ENCODE data around the gene GTF2H4. TPM values are rescaled to one million over a fixed set of nuclear protein-coding genes. Genes with fewer than 3 reads are reported as not detected.
"Not testable (repeated sequence)": the region's sequence is repeated elsewhere in the genome, so short reads cannot be mapped to it uniquely, and the experiment has no call there.

The GTF2H4 gene
- total and polyA plus RNA-seq, 9 donors, result 5.6 to 43.9 (median 25.0) TPM

DNA sequence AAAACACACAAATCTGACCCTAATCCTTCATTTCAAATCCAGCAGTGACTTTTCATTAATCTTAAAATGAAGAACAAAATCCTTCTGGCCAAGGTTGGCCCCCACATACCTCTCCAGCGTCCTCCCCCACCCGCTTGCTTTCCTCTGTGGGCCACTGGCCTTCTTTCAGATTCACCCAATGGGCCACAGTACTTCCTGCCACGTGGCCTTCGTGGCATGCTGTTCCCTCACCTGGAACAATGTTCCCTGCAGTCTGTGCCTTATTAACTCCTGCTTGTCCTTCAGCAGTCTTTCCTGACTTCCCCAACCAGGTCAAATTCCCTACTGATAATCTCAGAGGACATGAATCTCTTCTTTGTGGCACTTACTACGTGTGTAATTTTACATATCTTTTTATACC, 5.3 kb upstream of the GTF2H4 start:
- TF ChIP-seq EP300 (IDR thresholded peaks at IDR 0.05) (no peak), POLR2A (IDR thresholded peaks at IDR 0.05) (no peak)
- 25 to 39% (median 25%) methylated on average over 5 of the region's 5 CpGs for WGBS, 3 donors

DNA sequence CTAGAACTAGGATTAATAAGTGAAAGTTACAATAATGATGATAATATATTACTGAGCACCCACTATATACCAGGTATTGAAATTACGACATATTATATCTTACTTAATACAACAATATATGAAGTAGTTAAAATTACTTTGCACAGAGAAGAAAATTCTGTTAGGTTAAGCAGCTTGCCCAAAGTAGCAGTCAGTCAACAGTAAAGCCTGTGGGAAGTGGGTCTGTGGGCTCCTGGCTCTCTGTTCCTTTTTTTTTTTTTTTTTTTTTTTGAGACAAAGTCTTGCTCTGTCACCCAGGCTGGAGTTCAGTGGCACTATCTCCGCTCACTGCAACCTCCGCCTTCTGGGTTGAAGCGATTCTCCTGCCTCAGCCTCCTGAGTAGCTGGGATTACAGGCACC, 4.8 kb upstream of the GTF2H4 start:
- Histone ChIP-seq H3K27me3 (no peaks in the 10 kb centered on the region), H3K27ac (no peak overlapping the region), H3K36me3 (no peaks in the 10 kb centered on the region), H3K4me1 (ENCODE audit: insufficient read depth) (no peaks in the 10 kb centered on the region), H3K9me3 (no peaks in the 10 kb centered on the region), H3K4me3 (no peak overlapping the region)
- intact Hi-C loops (cut with DNase I), result no loop called here
- DNase-seq, result no peak
- 88 to 97% (median 90%) methylated on average over 4 of the region's 4 CpGs for WGBS, 3 donors
- TF ChIP-seq, protein P1, sequence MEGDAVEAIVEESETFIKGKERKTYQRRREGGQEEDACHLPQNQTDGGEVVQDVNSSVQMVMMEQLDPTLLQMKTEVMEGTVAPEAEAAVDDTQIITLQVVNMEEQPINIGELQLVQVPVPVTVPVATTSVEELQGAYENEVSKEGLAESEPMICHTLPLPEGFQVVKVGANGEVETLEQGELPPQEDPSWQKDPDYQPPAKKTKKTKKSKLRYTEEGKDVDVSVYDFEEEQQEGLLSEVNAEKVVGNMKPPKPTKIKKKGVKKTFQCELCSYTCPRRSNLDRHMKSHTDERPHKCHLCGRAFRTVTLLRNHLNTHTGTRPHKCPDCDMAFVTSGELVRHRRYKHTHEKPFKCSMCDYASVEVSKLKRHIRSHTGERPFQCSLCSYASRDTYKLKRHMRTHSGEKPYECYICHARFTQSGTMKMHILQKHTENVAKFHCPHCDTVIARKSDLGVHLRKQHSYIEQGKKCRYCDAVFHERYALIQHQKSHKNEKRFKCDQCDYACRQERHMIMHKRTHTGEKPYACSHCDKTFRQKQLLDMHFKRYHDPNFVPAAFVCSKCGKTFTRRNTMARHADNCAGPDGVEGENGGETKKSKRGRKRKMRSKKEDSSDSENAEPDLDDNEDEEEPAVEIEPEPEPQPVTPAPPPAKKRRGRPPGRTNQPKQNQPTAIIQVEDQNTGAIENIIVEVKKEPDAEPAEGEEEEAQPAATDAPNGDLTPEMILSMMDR (IDR thresholded peaks at IDR 0.05), result no peak
- TF ChIP-seq EP300 (IDR thresholded peaks at IDR 0.05) (no peak), POLR2A (IDR thresholded peaks at IDR 0.05) (no peak)

More for the DNA sequence above, 5.3 kb upstream of the GTF2H4 start:
- intact Hi-C loops (cut with DNase I), result no loop called here
- Histone ChIP-seq H3K36me3 (no peaks in the 10 kb centered on the region), H3K4me3 (no peak overlapping the region), H3K27me3 (no peaks in the 10 kb centered on the region), H3K4me1 (ENCODE audit: insufficient read depth) (no peaks in the 10 kb centered on the region), H3K9me3 (no peaks in the 10 kb centered on the region), H3K27ac (no peak overlapping the region)
- no peak for DNase-seq

DNA sequence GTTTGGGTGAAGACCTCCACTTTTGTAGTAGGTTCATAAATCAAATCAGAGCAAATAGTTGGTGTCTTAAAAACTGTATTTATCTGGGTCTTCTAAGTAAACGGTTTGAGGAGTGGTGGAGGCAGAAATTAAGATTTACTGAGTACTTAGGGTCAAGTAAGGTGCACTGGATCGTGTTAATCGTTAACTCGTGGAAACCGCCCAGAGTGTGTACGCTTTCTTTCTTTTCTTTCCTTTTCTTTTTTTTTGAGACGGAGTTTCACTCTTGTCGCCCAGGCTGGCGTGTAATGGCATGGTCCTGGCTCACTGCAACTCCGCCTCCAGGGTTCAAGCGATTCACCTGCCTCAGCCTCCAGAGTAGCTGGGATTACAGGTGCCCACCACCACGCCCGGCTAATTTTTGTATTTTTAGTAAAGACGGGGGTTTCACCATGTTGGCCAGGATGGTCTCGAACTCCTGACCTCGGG, 683 bp upstream of the GTF2H4 start:
- H3K27me3 ChIP-seq; H3K4me1 ChIP-seq (ENCODE audit: insufficient read depth); H3K27ac ChIP-seq; H3K36me3 ChIP-seq; DNase-seq; H3K9me3 ChIP-seq; intact Hi-C loops (cut with DNase I): not testable (repeated sequence)
- 26 to 33% (median 28%) methylated on average over 16 of the region's 16 CpGs for WGBS, 3 donors
- peak overlapping the region; percentile 86 for H3K4me3 ChIP-seq

DNA sequence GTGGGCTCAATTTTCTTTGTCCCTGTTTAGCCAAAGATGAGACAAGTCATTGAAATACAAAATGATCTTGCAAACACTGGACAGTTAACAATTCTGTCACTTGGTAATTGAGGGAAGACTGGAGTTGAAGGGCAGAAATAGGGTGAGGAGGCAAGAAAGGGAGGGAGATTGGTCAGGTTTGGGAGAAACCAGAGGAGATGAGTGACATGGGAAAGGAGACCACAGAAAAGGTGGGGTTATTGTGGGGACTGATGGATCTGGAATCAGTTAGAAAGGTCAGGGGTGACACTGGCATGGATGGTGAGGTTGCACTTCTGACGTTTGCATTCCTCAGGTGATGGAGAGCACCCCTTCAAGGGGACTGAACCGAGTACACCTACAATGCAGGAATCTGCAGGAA, 693 bp downstream of the GTF2H4 start:
- H3K27me3 ChIP-seq, result no peaks in the 10 kb centered on the region
- TF ChIP-seq, protein P1 (IDR thresholded peaks at IDR 0.05), result no peak
- no peak for TF ChIP-seq POLR2A (IDR thresholded peaks at IDR 0.05)
- no peak for TF ChIP-seq EP300 (IDR thresholded peaks at IDR 0.05)
- no peak for DNase-seq
- peaks cover 7% of the 10 kb centered on the region for H3K4me1 ChIP-seq (ENCODE audit: insufficient read depth)
- peak overlapping the region; percentile 86 for H3K4me3 ChIP-seq
- no peak overlapping the region for H3K27ac ChIP-seq
- WGBS, 3 donors, result 16 to 35% (median 23%) methylated on average over 2 of the region's 2 CpGs
- no peaks in the 10 kb centered on the region for H3K36me3 ChIP-seq
- intact Hi-C loops (cut with DNase I), result no loop called here
- no peaks in the 10 kb centered on the region for H3K9me3 ChIP-seq

DNA sequence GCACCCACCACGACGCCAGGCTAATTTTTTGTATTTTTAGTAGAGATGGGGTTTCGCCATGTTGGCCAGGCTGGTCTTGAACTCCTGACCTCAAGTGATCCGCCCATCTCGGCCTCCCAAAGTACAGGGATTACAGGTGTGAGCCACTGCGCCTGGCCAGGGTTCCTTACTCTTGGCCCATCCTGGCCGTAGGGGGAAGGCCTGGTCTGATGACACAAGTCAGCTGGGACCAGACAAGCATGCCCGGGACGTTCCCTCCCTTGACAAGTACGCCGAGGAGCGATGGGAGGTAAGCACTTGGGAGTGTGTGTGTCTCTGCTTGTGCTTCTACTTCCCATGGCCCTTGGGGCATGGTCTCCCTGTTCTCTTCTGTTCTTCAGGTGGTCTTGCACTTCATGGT, 2.5 kb downstream of the GTF2H4 start:
- intact Hi-C loops (cut with DNase I); H3K4me1 ChIP-seq (ENCODE audit: insufficient read depth); H3K27me3 ChIP-seq; H3K9me3 ChIP-seq; H3K36me3 ChIP-seq; H3K27ac ChIP-seq; H3K4me3 ChIP-seq; DNase-seq: not testable (repeated sequence)
- WGBS, 3 donors, result 84 to 87% (median 86%) methylated on average over 12 of the region's 12 CpGs

DNA sequence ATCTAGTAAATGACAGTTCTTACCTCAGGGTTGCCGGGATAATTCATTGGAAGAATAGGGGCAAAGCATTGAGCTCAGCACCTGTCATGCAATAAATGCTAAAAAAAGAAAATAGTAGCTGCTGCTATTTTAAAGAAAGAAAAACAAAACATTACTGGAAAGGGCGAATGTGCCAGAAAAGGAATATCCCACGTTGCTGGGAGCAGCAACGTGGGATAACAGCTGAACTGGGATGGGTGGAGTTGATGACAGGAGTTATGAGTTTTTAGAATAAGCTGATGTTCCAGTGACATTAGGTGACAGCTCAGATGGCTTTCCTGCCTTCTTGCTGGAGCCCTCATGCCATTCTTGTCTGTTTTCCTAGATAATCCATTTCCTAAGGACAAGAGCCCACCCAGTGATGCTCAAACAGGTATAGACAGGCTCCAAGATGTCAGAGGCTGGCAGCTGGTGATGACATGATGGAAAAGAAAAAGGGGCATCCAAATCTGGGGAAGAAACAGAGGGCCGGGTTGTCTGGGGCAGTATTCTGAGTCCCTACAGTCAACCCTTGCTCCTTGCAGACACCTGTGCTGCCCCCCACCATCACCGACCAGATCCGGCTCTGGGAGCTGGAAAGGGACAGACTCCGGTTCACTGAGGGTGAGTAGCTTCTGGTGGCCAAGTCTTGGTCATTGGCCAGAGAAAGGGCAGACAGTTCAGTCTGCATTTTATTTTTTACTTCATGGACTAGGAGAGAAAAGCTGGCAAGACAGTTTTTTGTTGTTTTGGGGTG, 4.9 kb downstream of the GTF2H4 start:
- Histone ChIP-seq H3K4me3 (no peak overlapping the region), H3K4me1 (ENCODE audit: insufficient read depth) (peaks cover 9% of the 10 kb centered on the region), H3K9me3 (no peaks in the 10 kb centered on the region), H3K36me3 (no peaks in the 10 kb centered on the region), H3K27me3 (no peaks in the 10 kb centered on the region), H3K27ac (peak overlapping the region in 1 of 2 donors; percentile 95)
- no peak for DNase-seq
- TF ChIP-seq, protein P1 (IDR thresholded peaks at IDR 0.05), result no peak
- no peak for TF ChIP-seq POLR2A (IDR thresholded peaks at IDR 0.05)
- intact Hi-C loops (cut with DNase I), result no loop called here
- WGBS, 3 donors, result 67 to 78% (median 76%) methylated on average over 8 of the region's 8 CpGs

Data from ovary (tissue), 9 donors.